Nephron progenitor cell (in vitro differentiated cells): ENCODE results near the gene GNA14.
"Not testable (repeated sequence)": the region's sequence is repeated elsewhere in the genome, so short reads cannot be mapped to it uniquely, and the experiment has no call there.

Experiments
- DNase-seq: peaks from one replicate; pipeline ENCODE4 v3.0.0; 2021
- H3K27ac Mint-ChIP-seq: 2 replicates; pipeline ENCODE4 v1.8.0; 2021; ENCODE audit warnings: mild to moderate bottlenecking, moderate library complexity, mixed read lengths
- H3K27me3 Mint-ChIP-seq: 2 replicates; pipeline ENCODE4 v1.8.0; 2021; ENCODE audit warnings: mild to moderate bottlenecking, low read depth, mixed read lengths; ENCODE audit not compliant: poor library complexity
- H3K36me3 Mint-ChIP-seq: 2 replicates; pipeline ENCODE4 v1.8.0; 2021; ENCODE audit warnings: low read depth, mixed read lengths
- H3K4me1 Mint-ChIP-seq: 2 replicates; pipeline ENCODE4 v1.8.0; 2021; ENCODE audit warnings: mixed read lengths
- H3K4me3 Mint-ChIP-seq: 2 replicates; pipeline ENCODE4 v1.8.0; 2021; ENCODE audit warnings: mild to moderate bottlenecking, moderate library complexity, mixed read lengths
- H3K9me3 Mint-ChIP-seq: 2 replicates; pipeline ENCODE4 v1.8.0; 2021; ENCODE audit warnings: mild to moderate bottlenecking, moderate library complexity, mixed read lengths
- CTCF ChIP-seq: fragments of 200-600 bp; sonication (generic); IDR thresholded peaks from 2 replicates; pipeline ENCODE4 v1.5.0; 2021; ENCODE audit warnings: antibody characterized with exemption

GNA14 gene

GRCh38 chr9:77648234-77649108 is at the start of gene GNA14:
TSS of gene GNA14 (minus strand) at chr9:77648322. CDS start at chr9:77647793, 529 bp downstream.
- no peak for DNase-seq
- Mint-ChIP-seq H3K4me1 (peaks cover 12% of the 10 kb centered on the region), H3K36me3 (no peaks in the 10 kb centered on the region), H3K4me3 (peak within 1 kb of the TSS; percentile 46), H3K27me3 (peaks cover 25% of the 10 kb centered on the region), H3K9me3 (peaks cover 4% of the 10 kb centered on the region), H3K27ac (no peak within 1 kb of the TSS)
- no peak for TF ChIP-seq CTCF

GRCh38 chr9:77697238-77697984 is 49.3 kb upstream of the GNA14 start:
- Mint-ChIP-seq H3K36me3 (no peaks in the 10 kb centered on the region), H3K27ac (no peak overlapping the region), H3K4me1 (no peaks in the 10 kb centered on the region), H3K27me3 (no peaks in the 10 kb centered on the region), H3K9me3 (peaks cover 41% of the 10 kb centered on the region), H3K4me3 (no peak overlapping the region)
- no peak for TF ChIP-seq CTCF
- DNase-seq = no peak

GRCh38 chr9:77690723-77691122 is 42.6 kb upstream of the GNA14 start:
- not testable (repeated sequence) for H3K27me3 Mint-ChIP-seq, H3K27ac Mint-ChIP-seq, H3K4me1 Mint-ChIP-seq, H3K4me3 Mint-ChIP-seq, DNase-seq
- Mint-ChIP-seq H3K36me3 (peaks cover 12% of the 10 kb centered on the region), H3K9me3 (peaks cover 51% of the 10 kb centered on the region)

GRCh38 chr9:77690119-77690518 is 42.0 kb upstream of the GNA14 start:
- not testable (repeated sequence) for DNase-seq, H3K27ac Mint-ChIP-seq, H3K4me1 Mint-ChIP-seq, H3K4me3 Mint-ChIP-seq, H3K27me3 Mint-ChIP-seq
- Mint-ChIP-seq H3K9me3 (peaks cover 48% of the 10 kb centered on the region), H3K36me3 (peaks cover 12% of the 10 kb centered on the region)

- H3K27ac Mint-ChIP-seq, H3K27me3 Mint-ChIP-seq, DNase-seq, H3K4me1 Mint-ChIP-seq, H3K4me3 Mint-ChIP-seq: not testable (repeated sequence)
- H3K36me3 Mint-ChIP-seq = peaks cover 12% of the 10 kb centered on the region
- peaks cover 58% of the 10 kb centered on the region for H3K9me3 Mint-ChIP-seq
Observed at GRCh38 chr9:77687737-77688136, 39.6 kb upstream of the GNA14 start.

- peaks cover 5% of the 10 kb centered on the region for H3K27me3 Mint-ChIP-seq
Observed at GRCh38 chr9:77680581-77680980, 32.5 kb upstream of the GNA14 start.

More at GRCh38 chr9:77680581-77680980, 32.5 kb upstream of the GNA14 start:
- DNase-seq = no peak
- no peaks in the 10 kb centered on the region for H3K36me3 Mint-ChIP-seq
- no peak overlapping the region for H3K4me3 Mint-ChIP-seq
- H3K9me3 Mint-ChIP-seq = peaks cover 22% of the 10 kb centered on the region
- H3K4me1 Mint-ChIP-seq = peaks cover 8% of the 10 kb centered on the region
- H3K27ac Mint-ChIP-seq = no peak overlapping the region
- no peak for TF ChIP-seq CTCF
